Cardiac muscle cell (in vitro differentiated cells and primary cell): ENCODE data around the gene KCNIP1. TPM values are rescaled to one million over a fixed set of nuclear protein-coding genes. Genes with fewer than 3 reads are reported as not detected.

ENCODE experiments used
- DNase-seq, 2 donors: peaks; one replicate each; pipeline versions ENCODE4 v3.0.0 to v3.0.0-alpha.2; 2010 to 2017; ENCODE audit warnings: low read depth in 1 of 2, low spot score in 1 of 2
- H3K27ac ChIP-seq: fragments of 200-600 bp; sonication (generic); 2 replicates; pipeline ENCODE4 v1.5.1; 2016
- H3K27me3 ChIP-seq: fragments of 200-600 bp; sonication (generic); 2 replicates; pipeline ENCODE4 v1.6.0; 2016; ENCODE audit warnings: control low read depth
- H3K36me3 ChIP-seq: fragments of 200-600 bp; sonication (generic); 2 replicates; pipeline ENCODE4 v1.5.1; 2016; ENCODE audit warnings: control low read depth
- H3K4me1 ChIP-seq: fragments of 200-600 bp; sonication (generic); 2 replicates; pipeline ENCODE4 v1.8.1; 2017; ENCODE audit warnings: low read depth, mild to moderate bottlenecking, mixed run types
- H3K4me3 ChIP-seq: fragments of 200-600 bp; sonication (generic); 2 replicates; pipeline ENCODE4 v1.5.1; 2016; ENCODE audit warnings: mild to moderate bottlenecking
- H3K9me3 ChIP-seq: fragments of 200-600 bp; sonication (generic); 2 replicates; pipeline ENCODE4 v1.5.1; 2017; ENCODE audit warnings: low read depth, mild to moderate bottlenecking, control low read depth
- polyA plus RNA-seq: library from polyadenylated mRNA; unstranded; fragments of >200 nt; fragmentation: Nextera tagmentation; extraction: Ambion mirVana; gene quantifications from 2 replicates; pipeline ENCODE4 v1.2.1, GENCODE V29; 2016
- total RNA-seq: library from RNA; depleted of rRNA; stranded (reverse); fragments of >200 nt; gene quantifications from 2 replicates; pipeline ENCODE4 v1.2.3, GENCODE V29; 2016
- TF ChIP-seq, protein P1 (sequence below): IDR thresholded peaks from 2 replicates; pipeline ENCODE4 v1.5.1; 2012; ENCODE audit warnings: low read depth, mild to moderate bottlenecking, low read length

The KCNIP1 gene
- total and polyA plus RNA-seq, 2 experiments from 2014 or later, result 0.09 TPM; not detected in 1

DNA sequence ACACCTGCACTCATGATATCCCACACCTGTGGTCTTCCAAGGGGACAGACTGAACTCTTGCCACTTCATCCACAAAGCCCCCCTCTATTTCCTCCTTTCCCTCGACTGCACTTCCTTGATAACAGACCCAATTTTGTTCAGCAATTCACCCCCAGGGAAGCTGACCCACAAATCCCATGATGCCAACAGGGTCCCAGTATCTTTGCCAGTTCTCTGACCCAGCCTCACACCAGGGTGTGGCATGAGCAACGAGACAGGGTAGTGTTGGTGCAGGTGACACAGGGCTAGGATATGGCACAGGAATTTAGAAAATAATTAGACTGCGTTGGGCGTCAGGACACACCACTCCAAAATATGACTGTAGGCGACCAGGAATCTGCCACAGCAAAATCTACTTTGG, 30.2 kb upstream of the KCNIP1 start:
- DNase-seq, result no peak
- Histone ChIP-seq H3K4me1 (no peaks in the 10 kb centered on the region), H3K27me3 (no peaks in the 10 kb centered on the region)

DNA sequence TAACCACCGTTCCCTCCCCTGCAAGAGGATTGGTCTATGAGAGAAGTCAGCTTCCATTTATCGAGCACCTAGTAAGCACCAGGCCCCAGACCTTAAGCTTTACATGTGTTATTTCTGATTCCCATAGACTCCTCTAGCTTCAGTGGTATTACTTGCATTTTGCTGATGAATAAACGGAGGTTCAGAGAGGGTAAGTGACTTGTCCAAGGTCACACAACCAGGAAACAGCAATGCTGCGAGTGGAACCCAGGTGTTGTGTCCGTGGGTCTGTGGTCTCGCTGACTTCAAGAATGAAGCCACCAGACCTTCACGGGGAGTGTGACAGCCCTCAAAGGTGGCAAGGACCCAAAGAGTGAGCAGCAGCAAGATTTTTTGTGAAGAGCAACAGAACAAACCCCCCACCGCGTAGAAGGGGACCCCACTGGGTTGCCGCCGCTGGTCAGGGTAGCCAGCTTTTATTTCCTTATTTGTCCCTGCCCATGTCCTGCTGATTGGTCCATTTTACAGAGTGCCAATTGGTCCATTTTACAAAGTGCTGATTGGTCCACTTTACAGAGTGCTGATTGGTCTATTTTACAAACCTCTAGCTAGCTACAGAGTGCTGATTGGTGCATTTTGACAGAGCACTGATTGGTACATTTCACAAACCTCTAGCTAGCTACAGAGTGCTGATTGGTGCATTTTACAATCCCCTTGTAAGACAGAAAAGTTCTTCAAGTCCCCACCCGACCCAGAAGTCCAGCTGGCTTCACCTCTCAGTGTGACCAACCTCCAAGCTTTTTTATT, 29.1 kb upstream of the KCNIP1 start:
- no peaks in the 10 kb centered on the region for H3K9me3 ChIP-seq
- H3K27ac ChIP-seq, result no peak overlapping the region

More for the DNA sequence above, 30.2 kb upstream of the KCNIP1 start:
- TF ChIP-seq, protein P1, sequence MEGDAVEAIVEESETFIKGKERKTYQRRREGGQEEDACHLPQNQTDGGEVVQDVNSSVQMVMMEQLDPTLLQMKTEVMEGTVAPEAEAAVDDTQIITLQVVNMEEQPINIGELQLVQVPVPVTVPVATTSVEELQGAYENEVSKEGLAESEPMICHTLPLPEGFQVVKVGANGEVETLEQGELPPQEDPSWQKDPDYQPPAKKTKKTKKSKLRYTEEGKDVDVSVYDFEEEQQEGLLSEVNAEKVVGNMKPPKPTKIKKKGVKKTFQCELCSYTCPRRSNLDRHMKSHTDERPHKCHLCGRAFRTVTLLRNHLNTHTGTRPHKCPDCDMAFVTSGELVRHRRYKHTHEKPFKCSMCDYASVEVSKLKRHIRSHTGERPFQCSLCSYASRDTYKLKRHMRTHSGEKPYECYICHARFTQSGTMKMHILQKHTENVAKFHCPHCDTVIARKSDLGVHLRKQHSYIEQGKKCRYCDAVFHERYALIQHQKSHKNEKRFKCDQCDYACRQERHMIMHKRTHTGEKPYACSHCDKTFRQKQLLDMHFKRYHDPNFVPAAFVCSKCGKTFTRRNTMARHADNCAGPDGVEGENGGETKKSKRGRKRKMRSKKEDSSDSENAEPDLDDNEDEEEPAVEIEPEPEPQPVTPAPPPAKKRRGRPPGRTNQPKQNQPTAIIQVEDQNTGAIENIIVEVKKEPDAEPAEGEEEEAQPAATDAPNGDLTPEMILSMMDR, result no peak
- Histone ChIP-seq H3K36me3 (no peaks in the 10 kb centered on the region), H3K27ac (no peak overlapping the region), H3K9me3 (no peaks in the 10 kb centered on the region), H3K4me3 (no peak overlapping the region)

DNA sequence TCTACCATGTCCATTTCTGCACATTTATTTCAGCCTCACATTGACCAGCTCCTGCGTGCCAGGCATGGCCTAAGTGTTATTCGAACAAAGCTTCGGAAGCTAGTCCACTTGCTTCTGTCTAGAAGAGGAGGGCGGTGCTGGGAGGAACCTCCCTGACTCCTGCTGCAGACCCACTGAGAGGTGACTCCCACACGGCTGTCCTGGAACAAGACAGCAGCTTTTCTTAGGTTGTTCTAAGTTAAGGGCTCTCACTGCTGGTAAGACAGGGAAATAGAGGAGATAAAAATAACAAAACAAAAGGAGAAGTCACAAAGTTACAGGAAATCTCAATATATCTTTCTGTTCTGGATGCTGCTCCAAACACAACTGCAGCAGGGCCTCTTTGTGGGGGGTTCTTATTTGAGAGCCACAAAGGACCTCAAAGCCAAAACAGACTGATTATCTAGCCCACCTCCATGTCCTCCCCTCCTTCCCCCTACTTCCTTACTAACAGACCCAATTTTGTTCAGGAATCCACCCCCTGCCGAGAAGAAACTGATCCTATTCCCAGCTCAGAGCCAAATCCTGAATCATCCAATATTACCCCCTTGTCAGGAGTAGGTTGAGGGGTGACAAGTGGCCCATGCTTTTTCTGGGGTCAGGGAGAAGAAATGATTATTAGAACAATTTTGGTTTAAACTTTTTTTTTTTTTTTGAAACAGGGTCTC, 28.4 kb upstream of the KCNIP1 start:
- Histone ChIP-seq H3K27ac (no peak overlapping the region), H3K36me3 (no peaks in the 10 kb centered on the region), H3K27me3 (no peaks in the 10 kb centered on the region), H3K9me3 (no peaks in the 10 kb centered on the region), H3K4me1 (no peaks in the 10 kb centered on the region), H3K4me3 (no peak overlapping the region)
- DNase-seq, result peak in 1 of 2 donors; percentile 44
- TF ChIP-seq, protein P1, result no peak

More for the DNA sequence above, 29.1 kb upstream of the KCNIP1 start:
- no peak overlapping the region for H3K4me3 ChIP-seq
- no peaks in the 10 kb centered on the region for H3K4me1 ChIP-seq
- H3K36me3 ChIP-seq, result no peaks in the 10 kb centered on the region
- TF ChIP-seq, protein P1, result no peak
- no peak for DNase-seq
- no peaks in the 10 kb centered on the region for H3K27me3 ChIP-seq

DNA sequence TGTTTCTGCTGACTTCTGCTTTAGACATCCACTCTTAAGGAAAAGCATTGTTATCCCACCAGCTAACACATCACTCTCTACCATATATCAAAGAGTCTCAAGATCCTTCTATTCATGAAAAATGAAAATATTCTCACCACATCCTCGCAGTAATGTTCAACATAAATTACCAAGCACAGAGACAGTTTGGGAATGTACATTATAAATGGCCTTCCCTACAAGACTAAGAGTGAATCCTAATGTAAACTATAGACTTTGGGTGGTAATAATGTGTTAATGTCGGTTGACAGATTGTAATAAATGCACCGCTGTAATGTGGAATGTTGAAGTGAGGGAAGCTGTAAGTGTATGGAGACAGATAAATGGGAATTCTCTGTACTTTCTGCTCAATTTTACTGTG, 27.1 kb upstream of the KCNIP1 start:
- no peak overlapping the region for H3K27ac ChIP-seq
- DNase-seq, result no peak
- H3K27me3 ChIP-seq, result no peaks in the 10 kb centered on the region
- TF ChIP-seq, protein P1, result no peak
- H3K36me3 ChIP-seq, result no peaks in the 10 kb centered on the region
- H3K9me3 ChIP-seq, result no peaks in the 10 kb centered on the region
- H3K4me1 ChIP-seq, result no peaks in the 10 kb centered on the region
- H3K4me3 ChIP-seq, result no peak overlapping the region

DNA sequence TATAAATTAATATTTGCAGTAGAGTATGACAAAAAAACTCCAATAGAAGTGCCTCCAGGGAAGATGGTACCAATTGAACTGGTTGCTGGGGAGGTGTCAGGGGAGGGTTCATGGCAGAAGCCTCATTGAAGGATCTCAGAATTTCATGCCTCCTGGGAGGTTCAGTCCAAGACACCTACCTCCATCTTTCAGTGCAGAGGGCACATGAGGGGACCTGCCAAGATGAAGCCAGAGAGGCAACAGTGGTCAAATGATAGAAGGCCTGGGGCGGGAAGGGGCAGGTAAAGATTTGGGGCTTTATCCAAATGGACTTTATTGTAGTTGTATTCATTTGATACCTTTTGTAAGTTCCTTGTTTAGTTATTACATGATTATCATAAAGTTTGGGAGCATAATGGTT, 25.9 kb upstream of the KCNIP1 start:
- Histone ChIP-seq H3K27ac (no peak overlapping the region), H3K4me3 (no peak overlapping the region), H3K4me1 (no peaks in the 10 kb centered on the region), H3K27me3 (no peaks in the 10 kb centered on the region), H3K9me3 (no peaks in the 10 kb centered on the region), H3K36me3 (no peaks in the 10 kb centered on the region)
- TF ChIP-seq, protein P1, result no peak
- DNase-seq, result no peak
